K562 (cell line): ENCODE results near the gene SGMS1. TPM values are rescaled to one million over a fixed set of nuclear protein-coding genes. Genes with fewer than 3 reads are reported as not detected.
A peak's percentile ranks its signal among the peaks of the same experiment; 100 is the strongest.

Source experiments
- ATAC-seq: fragments of 200-7000 bp; cut with Tn5 transposase; 3 replicates; pipeline ENCODE4 v1.9.1; 2020; ENCODE audit warnings: moderate library complexity
- BruUV-seq: library from RNA; stranded (reverse); fragments of 400-500 nt; replicated peaks from 2 replicates; lab custom pipeline; 2021; lab: Mats Ljungman, UMichigan
- CTCF ChIA-PET: fragments of 300-600 bp; formaldehyde crosslinking; extraction: SDS; loops from one replicate; lab custom pipeline; 2021; ENCODE audit warnings: low intra/inter-chr PET ratio; lab: Yijun Ruan, JAX
- POLR2A ChIA-PET: fragments of 300-600, 350-650 bp; sonication (Branson Sonifier 250); formaldehyde crosslinking; extraction: SDS; loops from one replicate; lab custom pipeline; 2021; ENCODE audit warnings: antibody characterized with exemption, inconsistent platforms; lab: Yijun Ruan, JAX
- DNase-seq, 4 experiments: peaks; one replicate each; pipeline versions ENCODE4 v3.0.0 to v3.0.0-alpha.2; 2011 to 2018; ENCODE audit warnings: low spot score in 3 of 4, mixed read lengths in 3 of 4; ENCODE audit errors: extremely low read depth in 1 of 4
- FAIRE-seq: peaks from 2 replicates; lab custom pipeline; 2011; peaks lifted over from hg19 to GRCh38; lab: Jason Lieb, UNC
- H2AFZ ChIP-seq: 2 replicates; pipeline ENCODE4 v1.6.0; 2011; ENCODE audit warnings: low read depth, low read length, control low read depth, inconsistent platforms
- H3K27ac ChIP-seq: fragments of 200-600 bp; 3 replicates; pipeline ENCODE4 v1.8.0; 2011; ENCODE audit warnings: low read depth, mild to moderate bottlenecking, control low read depth, inconsistent platforms, low read length, moderate library complexity, mixed read lengths; ENCODE audit errors: extremely low read depth
- H3K27me3 ChIP-seq, 2 experiments: fragments of 300-600 bp in 1 of 2; 2 replicates in 1 of 2; 3 replicates in 1 of 2; pipeline versions ENCODE4 v1.6.0 to v1.8.0; 2011; ENCODE audit warnings: inconsistent platforms in 2 of 2, low read length in 2 of 2, mild to moderate bottlenecking in 1 of 2, mixed read lengths in 1 of 2, moderate library complexity in 1 of 2; ENCODE audit not compliant: control insufficient read depth in 2 of 2, insufficient read depth in 2 of 2
- H3K36me3 ChIP-seq: fragments of 300-600 bp; 3 replicates; pipeline ENCODE4 v1.8.0; 2011; ENCODE audit warnings: mild to moderate bottlenecking, low read length, inconsistent platforms; ENCODE audit not compliant: control insufficient read depth, insufficient read depth
- H3K4me1 ChIP-seq, 2 experiments: fragments of 200-600 bp in 1 of 2; replicated peaks in 1 of 2; 2 replicates in 1 of 2; 3 replicates in 1 of 2; pipeline versions ENCODE4 v1.5.1 to v1.8.0; 2011; ENCODE audit warnings: inconsistent platforms in 2 of 2, low read length in 2 of 2, mild to moderate bottlenecking in 1 of 2, mixed read lengths in 1 of 2, moderate library complexity in 1 of 2; ENCODE audit not compliant: control insufficient read depth in 2 of 2, insufficient read depth in 2 of 2
- H3K4me2 ChIP-seq: 2 replicates; pipeline ENCODE4 v1.6.1; 2011; ENCODE audit warnings: low read length, control low read depth, inconsistent platforms, mixed read lengths; ENCODE audit not compliant: insufficient read depth
- H3K4me3 ChIP-seq: fragments of 200-600 bp; sonication (generic), shearing (Covaris generic); 2 replicates; pipeline ENCODE4 v1.5.1; 2016; ENCODE audit warnings: control low read depth, inconsistent platforms
- H3K79me2 ChIP-seq: fragments of 200-600 bp; 3 replicates; pipeline ENCODE4 v1.8.0; 2011; ENCODE audit warnings: low read length, inconsistent platforms; ENCODE audit not compliant: control insufficient read depth, insufficient read depth
- H3K9ac ChIP-seq, 2 experiments: 2 replicates each; pipeline versions ENCODE4 v1.6.0 to v1.6.1; 2011; ENCODE audit warnings: low read depth in 2 of 2, low read length in 2 of 2, control low read depth in 1 of 2, inconsistent platforms in 1 of 2, mild to moderate bottlenecking in 1 of 2, mixed read lengths in 1 of 2; ENCODE audit not compliant: insufficient read depth in 1 of 2
- H3K9me1 ChIP-seq: one replicate; pipeline ENCODE4 v1.6.0; 2011; ENCODE audit warnings: inconsistent platforms, mild to moderate bottlenecking, low read length, moderate library complexity; ENCODE audit not compliant: control insufficient read depth, insufficient read depth
- H3K9me3 ChIP-seq: replicated peaks from 2 replicates; pipeline ENCODE4 v1.5.1; 2011; ENCODE audit warnings: low read depth, low read length, inconsistent platforms; ENCODE audit not compliant: control insufficient read depth, insufficient read depth
- H4K20me1 ChIP-seq: replicated peaks from 2 replicates; pipeline ENCODE4 v1.6.1; 2011; ENCODE audit warnings: low read length, inconsistent platforms, mixed read lengths; ENCODE audit not compliant: control insufficient read depth, insufficient read depth
- IRF1 ChIP-seq: sonication (generic); formaldehyde crosslinking; IDR thresholded peaks from 2 replicates; pipeline ENCODE4 v1.8.0; 2022; ENCODE audit warnings: missing genetic modification reagents, mild to moderate bottlenecking, borderline replicate concordance
- KDM4B ChIP-seq, 2 experiments: fragments of 450-650 bp in 1 of 2; sonication (generic) in 1 of 2; IDR thresholded peaks; 2 replicates each; pipeline ENCODE4 v1.6.1; 2016 to 2017; ENCODE audit warnings: borderline replicate concordance in 2 of 2, antibody characterized with exemption in 1 of 2, low read depth in 1 of 2, mild to moderate bottlenecking in 1 of 2
- SPI1 ChIP-seq: IDR thresholded peaks from 2 replicates; pipeline ENCODE4 v1.6.1; 2011; ENCODE audit warnings: low read depth, low read length, control low read depth, borderline replicate concordance
- WGBS: fragments of 100-300 bp; shearing (Covaris generic); methylation state at CpG from one replicate; pipeline ENCODE4 v1.1.6; 2016; ENCODE audit warnings: low coverage, mixed read lengths; ENCODE audit not compliant: insufficient coverage; ENCODE audit errors: missing lambda C conversion rate; 5-methylcytosine and 5-hydroxymethylcytosine counted together
- in situ Hi-C: fragments of 300-500 bp; cut with MboI; formaldehyde crosslinking; loops from 4 replicates; pipeline ENCODE4 v1.15.0; 2018; ENCODE audit warnings: inconsistent platforms, mixed read lengths
- intact Hi-C: fragments of 100-400 bp; cut with micrococcal nuclease; formaldehyde crosslinking; loops from 2 replicates; pipeline ENCODE4 v1.14.2; 2022
- polyA plus RNA-seq, 8 experiments: library from polyadenylated mRNA; depleted of rRNA in 4 of 8; stranded (reverse) in 5 of 8; unstranded in 3 of 8; fragments of >200 nt; fragmentation: Nextera tagmentation in 2 of 8; fragmentation: Illumina TruSeq in 1 of 8; extraction: Ambion mirVana in 2 of 8; extraction: Trizol in 1 of 8; gene quantifications; 2 replicates each; pipeline versions ENCODE4 v1.2.1 to v1.2.3, GENCODE V29; 2011 to 2014; ENCODE audit warnings: inconsistent platforms in 1 of 8, missing spikeins in 1 of 8
- total RNA-seq, 7 experiments: library from RNA; depleted of rRNA in 6 of 7; stranded (reverse); fragments of >200 nt in 6 of 7; fragmentation: Illumina TruSeq in 2 of 7; extraction: Trizol in 2 of 7; gene quantifications; 2 replicates each; pipeline versions ENCODE4 v1.2.1 to v1.2.3, GENCODE V29; 2011 to 2021; ENCODE audit warnings: low replicate concordance in 1 of 7
- TF ChIP-seq, protein P1 (sequence below): IDR thresholded peaks from 2 replicates; pipeline ENCODE4 v1.6.1; 2012; ENCODE audit warnings: low read depth, low read length, improper control_type of control experiment, borderline replicate concordance

Gene SGMS1
- total and polyA plus RNA-seq, 9 of the 15 experiments (the other 6 are each of a cell fraction or from before 2014, with no cell fraction given), result 22.6 to 232 (median 82.2) TPM

DNA sequence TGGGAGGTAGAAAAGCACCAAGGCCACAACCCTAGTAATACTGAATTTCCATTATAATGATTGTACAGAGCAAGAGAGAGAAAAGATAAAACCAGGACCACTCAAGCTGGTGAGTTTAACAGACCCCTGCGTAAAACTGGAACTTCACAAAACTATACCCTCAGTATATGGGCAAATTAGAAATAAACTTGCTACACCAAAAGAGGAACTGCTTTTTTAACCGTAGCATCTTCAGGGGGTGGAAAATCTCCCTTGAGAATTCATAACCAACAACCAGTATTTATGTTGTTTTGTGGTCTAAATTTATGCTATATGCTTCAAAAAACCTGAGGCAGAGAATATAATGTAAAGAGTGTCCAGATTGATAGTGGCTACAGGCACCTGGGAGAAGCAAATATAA is 171.2 kb downstream of the SGMS1 start:
- no peaks in the 10 kb centered on the region for H3K27me3 ChIP-seq
- peaks cover 10% of the 10 kb centered on the region; the same call in 2 of the 3 replicates for H3K36me3 ChIP-seq
- H3K79me2 ChIP-seq, result 0 out of 3 replicates have a peak, but pooled peaks cover 8% of the 10 kb centered on the region
- H3K4me1 ChIP-seq, result no peaks in the 10 kb centered on the region
- FAIRE-seq, result no peak
- intact Hi-C loops, result no loop called here
- DNase-seq, result no peak
- POLR2A ChIA-PET, result no interaction called here
- H3K4me3 ChIP-seq, result no peak overlapping the region
- no peaks in the 10 kb centered on the region for H3K9me3 ChIP-seq
- H3K9me1 ChIP-seq, result no peaks in the 10 kb centered on the region
- BruUV-seq, result no TSS peak
- TF ChIP-seq KDM4B (IDR thresholded peaks at IDR 0.05; ENCODE audit: borderline replicate concordance in 2 of 2, low read depth in 1 of 2) (no peak), SPI1 (peak; percentile 70), IRF1 (CRISPR knock-in tag) (no peak)
- TF ChIP-seq, protein P1, sequence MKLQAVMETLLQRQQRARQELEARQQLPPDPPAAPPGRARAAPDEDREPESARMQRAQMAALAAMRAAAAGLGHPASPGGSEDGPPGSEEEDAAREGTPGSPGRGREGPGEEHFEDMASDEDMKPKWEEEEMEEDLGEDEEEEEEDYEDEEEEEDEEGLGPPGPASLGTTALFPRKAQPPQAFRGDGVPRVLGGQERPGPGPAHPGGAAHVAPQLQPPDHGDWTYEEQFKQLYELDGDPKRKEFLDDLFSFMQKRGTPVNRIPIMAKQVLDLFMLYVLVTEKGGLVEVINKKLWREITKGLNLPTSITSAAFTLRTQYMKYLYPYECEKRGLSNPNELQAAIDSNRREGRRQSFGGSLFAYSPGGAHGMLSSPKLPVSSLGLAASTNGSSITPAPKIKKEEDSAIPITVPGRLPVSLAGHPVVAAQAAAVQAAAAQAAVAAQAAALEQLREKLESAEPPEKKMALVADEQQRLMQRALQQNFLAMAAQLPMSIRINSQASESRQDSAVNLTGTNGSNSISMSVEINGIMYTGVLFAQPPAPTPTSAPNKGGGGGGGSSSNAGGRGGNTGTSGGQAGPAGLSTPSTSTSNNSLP, result no peak
- TF ChIP-seq, all 486 proteins: peak for 1
- WGBS, result 96% methylated on average over 2 of the region's 2 CpGs
- no peak overlapping the region for H3K9ac ChIP-seq
- no peak for ATAC-seq
- H2AFZ ChIP-seq, result no peak overlapping the region
- in situ Hi-C loops, result loop anchor here (10.0 kb wide), 1 partner anchor 192 kb away; no protein-coding TSS in a partner anchor
- H4K20me1 ChIP-seq, result no peaks in the 10 kb centered on the region
- no peak overlapping the region for H3K4me2 ChIP-seq
- H3K27ac ChIP-seq, result no peak overlapping the region
- CTCF ChIA-PET, result no interaction called here
